Lung microvascular endothelial cell (primary cell): ENCODE data around the gene MPDU1. TPM values are rescaled to one million over a fixed set of nuclear protein-coding genes. Genes with fewer than 3 reads are reported as not detected.
A peak's percentile ranks its signal among the peaks of the same experiment; 100 is the strongest.
"Not testable (repeated sequence)": the region's sequence is repeated elsewhere in the genome, so short reads cannot be mapped to it uniquely, and the experiment has no call there.

ENCODE experiments used
- DNase-seq, 2 donors: peaks; one replicate each; pipeline versions ENCODE4 v3.0.0 to v3.0.0-alpha.2; 2010; ENCODE audit warnings: low read depth in 2 of 2
- total RNA-seq: library from RNA; depleted of rRNA; stranded (reverse); fragments of >200 nt; gene quantifications from 2 replicates; pipeline ENCODE4 v1.2.1, GENCODE V29; 2014

Gene MPDU1
- total RNA-seq, 1 donor from 2014 or later: 72.2 TPM

DNA sequence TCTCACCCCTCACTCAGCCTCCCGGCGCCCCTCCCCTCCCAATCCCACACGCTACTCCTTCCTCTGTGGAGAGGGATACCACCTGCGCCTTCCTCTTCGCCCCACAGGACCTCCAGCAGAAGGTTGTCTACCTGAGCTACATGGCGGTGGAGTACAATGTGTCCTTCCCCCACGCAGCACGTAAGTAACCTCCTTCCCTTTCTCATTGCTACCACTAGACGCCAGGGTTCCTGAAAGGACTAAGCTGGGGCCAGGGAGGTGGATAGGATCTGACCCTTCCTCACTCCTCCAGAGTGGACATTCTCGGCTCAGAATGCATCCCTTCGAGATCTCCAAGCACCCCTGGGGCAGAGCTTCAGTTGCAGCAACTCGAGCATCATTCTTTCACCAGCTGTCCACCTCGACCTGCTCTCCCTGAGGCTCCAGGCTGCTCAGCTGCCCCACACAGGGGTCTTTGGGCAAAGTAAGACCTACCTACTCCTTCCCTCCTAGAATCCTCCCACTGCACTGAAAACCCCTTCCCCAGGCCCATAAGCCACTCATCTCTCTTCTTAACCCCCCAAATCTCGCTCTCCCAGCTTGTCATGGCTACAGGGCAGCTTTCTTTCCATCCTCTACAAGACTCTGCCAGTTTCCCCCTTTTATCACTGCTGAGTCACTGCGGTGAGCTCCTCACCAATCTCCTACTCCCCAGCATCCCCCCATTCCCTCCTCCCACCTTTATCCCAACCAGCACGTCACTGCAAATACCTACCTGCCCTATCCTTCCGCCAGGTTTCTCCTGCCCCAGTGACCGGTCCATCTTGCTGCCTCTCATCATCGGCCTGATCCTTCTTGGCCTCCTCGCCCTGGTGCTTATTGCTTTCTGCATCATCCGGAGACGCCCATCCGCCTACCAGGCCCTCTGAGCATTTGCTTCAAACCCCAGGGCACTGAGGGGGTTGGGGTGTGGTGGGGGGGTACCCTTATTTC lies 2.8 kb upstream of the MPDU1 start:
- DNase-seq: no peak

GRCh38 chr17:7582396-7583252 lies 1.0 kb upstream of the MPDU1 start:
- no peak for DNase-seq

- DNase-seq: peak in 1 of 2 donors; percentile 35
Measured at GRCh38 chr17:7586673-7587419, 3.2 kb downstream of the MPDU1 start.

DNA sequence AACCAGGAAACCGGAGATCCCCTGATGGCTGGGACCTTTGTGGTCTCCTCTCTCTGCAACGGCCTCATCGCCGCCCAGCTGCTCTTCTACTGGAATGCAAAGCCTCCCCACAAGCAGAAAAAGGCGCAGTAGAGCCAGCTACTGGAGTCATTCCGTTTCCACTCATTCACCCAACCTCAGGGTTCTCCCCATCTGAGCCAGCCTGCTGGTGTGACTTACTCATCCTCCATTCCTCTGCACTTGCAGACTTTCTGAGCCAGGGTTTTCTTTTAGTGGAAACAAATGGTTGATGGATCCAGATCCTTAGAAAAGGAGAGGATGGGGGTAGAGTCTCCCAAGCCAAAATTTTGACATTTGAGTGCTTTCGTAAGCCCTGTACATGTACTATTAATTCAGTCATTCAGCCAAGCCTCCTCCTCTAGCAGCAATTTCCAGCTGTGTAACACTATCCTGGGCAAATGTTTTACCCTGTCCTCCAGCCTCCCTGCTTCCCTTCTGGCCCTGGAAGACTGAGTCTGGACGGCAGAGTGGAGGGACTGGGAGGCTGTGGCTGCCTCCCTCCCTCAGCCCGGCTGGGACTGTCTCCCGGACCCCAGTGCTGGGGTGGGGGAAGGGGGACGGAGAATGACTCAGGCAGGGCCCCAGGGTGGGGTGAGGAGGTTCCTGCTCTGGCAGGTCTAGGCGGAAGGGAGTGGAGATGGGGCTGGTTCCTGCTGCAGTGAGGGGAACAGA lies 3.9 kb downstream of the MPDU1 start:
- DNase-seq: peak in 1 of 2 donors; percentile 50

GRCh38 chr17:7588553-7589203 lies 5.0 kb downstream of the MPDU1 start:
- no peak for DNase-seq

DNA sequence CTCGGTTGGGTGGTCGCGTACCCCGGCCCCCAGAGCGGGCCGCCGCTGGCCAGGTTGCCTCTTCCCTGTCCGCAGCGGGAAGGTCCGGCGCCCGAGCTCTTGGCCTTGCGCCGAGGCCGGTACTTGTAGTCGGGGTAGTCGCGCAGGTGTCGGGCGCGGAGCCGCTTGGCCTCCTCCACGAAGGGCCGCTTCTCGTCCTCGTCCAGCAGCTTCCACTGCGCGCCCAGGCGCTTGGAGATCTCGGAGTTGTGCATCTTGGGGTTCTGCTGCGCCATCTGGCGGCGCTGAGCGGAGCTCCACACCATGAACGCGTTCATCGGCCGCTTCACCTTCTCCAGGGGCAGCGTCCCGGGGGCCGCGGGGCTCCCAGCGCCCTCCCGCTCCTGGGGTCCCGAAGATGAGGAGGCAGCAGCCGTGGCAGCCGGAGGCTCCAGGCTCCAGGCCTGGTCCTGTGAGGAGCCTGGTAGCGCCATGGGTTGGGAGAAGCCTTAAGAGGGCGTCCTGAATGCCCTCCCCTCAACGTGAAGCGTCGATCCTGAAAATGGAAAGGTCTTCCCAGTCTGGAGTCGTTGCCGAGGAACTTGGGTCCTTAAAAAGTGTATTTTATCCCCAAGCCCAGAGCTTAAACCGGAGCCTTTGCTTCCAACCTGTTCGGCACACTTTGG lies 5.7 kb downstream of the MPDU1 start:
- DNase-seq: peak; percentile 86 to 89

DNA sequence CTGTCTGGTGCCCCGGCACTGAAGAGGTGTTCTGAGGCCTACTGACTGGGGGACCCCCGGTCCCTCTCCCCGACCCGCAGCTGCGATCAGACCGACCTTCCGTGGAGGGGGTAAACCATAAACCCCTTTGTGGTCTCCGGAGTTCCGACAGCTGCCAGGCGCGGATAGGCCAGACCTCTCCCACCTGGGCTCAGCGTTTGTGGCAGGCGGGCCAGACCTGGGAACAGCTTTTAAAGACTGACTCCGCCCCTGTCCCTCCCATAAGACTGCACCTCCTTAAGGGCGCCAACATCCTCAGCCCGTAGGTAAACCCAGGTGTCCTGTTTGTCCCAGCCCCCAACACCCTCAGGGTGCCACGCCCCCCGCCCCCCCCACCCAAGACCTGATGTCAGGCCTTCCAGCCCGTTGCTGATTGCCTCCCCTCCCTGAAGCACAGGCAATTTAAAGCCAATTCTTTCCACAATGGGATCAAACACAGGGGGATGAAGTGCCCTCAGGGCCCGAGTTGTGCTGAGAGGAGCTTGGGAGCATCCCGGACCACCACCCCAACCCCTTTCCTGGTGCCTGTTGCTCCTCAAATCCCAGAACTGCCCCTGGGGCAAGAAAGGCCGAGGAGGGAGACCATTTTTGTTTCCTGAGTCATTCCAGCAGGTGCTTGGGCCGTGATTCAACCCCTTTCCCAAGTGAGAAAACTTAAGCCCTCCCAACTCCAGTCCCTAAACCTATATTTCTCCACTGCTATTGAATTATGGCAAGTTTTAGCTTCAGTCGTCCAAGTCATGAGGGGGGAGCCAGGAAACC lies 6.4 kb downstream of the MPDU1 start, which contains the start of gene SOX15:
Gene SOX15, minus strand, starts transcription at position 204 of the 801 bp plus-strand sequence. CDS start 418 bp downstream, outside the sequence.
- no peak for DNase-seq

DNA sequence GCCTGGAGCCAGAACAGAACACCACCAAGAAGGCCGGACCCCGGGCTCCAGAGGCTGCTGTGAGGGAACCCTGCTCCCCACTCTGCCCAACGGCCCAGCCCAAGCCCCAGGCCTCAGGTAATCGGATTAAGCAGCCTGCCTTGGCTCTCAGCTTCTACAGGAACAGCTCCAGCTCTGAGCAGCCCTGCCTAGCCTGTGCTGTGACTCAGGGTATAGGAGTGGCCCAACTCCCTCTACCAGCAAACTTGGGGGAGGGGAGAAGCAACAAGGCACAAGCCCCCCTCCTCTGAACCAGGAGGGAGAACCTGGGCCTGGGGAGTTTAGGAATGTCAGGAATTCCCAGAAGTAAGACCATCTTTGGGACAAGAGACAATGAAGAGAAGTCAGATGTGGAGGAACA lies 7.1 kb downstream of the MPDU1 start:
- DNase-seq: peak in 1 of 2 donors; percentile 25

GRCh38 chr17:7591596-7591995 lies 7.9 kb downstream of the MPDU1 start:
- no peak for DNase-seq

- no peak for DNase-seq
Measured at GRCh38 chr17:7592422-7593021, 8.9 kb downstream of the MPDU1 start.

DNA sequence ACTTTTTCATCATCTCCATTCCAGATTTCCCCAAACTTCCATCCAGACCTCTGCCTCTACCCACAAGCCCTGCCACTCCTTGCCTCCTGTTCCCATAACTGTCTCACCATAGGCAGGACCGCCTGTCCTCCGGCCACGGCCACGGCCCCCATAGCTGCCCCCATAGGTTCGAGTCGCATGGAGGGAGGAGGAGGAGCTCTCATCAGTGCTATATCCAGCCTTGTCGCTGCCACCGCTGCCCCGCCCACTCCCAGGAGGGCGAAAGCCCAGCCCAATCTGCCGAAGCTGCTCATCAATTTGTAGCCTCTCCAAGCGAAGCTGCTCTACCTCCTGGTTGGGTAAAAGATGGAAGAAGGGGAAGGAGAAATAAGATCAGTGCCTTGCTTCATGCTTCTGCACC lies 9.6 kb downstream of the MPDU1 start:
- no peak for DNase-seq

GRCh38 chr17:7597561-7597960 lies 13.9 kb downstream of the MPDU1 start:
- DNase-seq: not testable (repeated sequence)

- DNase-seq: no peak
Measured at GRCh38 chr17:7606280-7606679, 22.6 kb downstream of the MPDU1 start.

DNA sequence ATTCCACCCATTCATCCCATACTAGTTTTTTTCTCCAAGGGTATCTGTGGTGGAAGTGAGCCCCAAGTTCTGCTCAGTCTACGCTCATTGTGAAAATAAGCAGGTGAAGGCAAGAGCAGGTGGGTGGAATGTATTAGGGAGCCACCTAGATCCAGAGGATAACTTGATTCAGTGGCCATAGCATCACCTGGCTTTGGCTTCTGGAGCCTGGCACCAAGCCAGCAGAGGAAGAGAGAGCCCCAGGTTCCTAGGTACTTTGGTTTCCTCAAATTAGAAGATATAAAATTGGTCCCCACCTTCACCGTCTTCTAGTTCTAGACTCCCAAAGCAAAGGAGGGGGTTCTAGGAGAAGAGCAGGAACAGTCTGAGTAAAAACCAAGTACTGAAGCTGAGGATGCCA lies 27.0 kb downstream of the MPDU1 start:
- DNase-seq: no peak

GRCh38 chr17:7611635-7612293 lies 28.1 kb downstream of the MPDU1 start:
- no peak for DNase-seq

GRCh38 chr17:7612294-7612640 lies 28.6 kb downstream of the MPDU1 start:
- DNase-seq: no peak

DNA sequence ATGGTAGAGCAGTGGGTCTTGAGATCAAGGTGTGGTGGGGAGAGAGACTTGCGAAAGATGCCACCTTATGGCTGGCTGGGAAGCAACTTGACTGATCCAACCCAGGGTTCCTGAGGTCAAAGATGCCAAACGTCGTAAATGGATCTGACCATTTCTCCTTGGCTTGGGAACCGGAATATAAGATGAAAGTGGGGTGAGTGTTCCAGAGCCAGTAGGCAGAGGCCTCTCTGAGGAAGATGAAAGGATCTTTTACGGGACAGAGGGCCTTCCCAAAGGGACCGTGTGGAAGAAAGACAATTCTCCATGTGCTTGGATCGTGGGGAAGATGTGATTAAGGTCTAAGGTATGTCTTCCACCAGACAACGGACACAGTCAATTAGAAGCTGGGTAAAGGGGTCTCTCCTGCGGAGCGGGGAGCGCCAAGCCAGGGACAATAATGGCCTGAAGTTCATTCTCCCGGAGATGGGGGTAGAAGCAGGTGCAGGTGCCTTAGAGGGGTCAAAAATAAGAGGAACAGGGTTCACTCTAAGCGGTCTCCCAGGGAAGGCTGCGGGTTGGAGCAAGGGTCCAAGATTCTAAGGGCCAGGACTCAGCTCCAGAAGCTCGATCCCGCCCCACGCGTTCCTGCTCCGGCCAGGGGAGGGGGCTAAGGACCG lies 30.2 kb downstream of the MPDU1 start:
- DNase-seq: peak in 1 of 2 donors; percentile 25
